Lung microvascular endothelial cell (primary cell): ENCODE measurements around the gene LRTM2. TPM values are rescaled to one million over a fixed set of nuclear protein-coding genes. Genes with fewer than 3 reads are reported as not detected.

Experiments
- DNase-seq, 2 donors: peaks; one replicate each; pipeline versions ENCODE4 v3.0.0 to v3.0.0-alpha.2; 2010; ENCODE audit warnings: low read depth in 2 of 2
- total RNA-seq: library from RNA; depleted of rRNA; stranded (reverse); fragments of >200 nt; gene quantifications from 2 replicates; pipeline ENCODE4 v1.2.1, GENCODE V29; 2014

LRTM2 gene
- total RNA-seq = not detected in 2 replicates

DNA sequence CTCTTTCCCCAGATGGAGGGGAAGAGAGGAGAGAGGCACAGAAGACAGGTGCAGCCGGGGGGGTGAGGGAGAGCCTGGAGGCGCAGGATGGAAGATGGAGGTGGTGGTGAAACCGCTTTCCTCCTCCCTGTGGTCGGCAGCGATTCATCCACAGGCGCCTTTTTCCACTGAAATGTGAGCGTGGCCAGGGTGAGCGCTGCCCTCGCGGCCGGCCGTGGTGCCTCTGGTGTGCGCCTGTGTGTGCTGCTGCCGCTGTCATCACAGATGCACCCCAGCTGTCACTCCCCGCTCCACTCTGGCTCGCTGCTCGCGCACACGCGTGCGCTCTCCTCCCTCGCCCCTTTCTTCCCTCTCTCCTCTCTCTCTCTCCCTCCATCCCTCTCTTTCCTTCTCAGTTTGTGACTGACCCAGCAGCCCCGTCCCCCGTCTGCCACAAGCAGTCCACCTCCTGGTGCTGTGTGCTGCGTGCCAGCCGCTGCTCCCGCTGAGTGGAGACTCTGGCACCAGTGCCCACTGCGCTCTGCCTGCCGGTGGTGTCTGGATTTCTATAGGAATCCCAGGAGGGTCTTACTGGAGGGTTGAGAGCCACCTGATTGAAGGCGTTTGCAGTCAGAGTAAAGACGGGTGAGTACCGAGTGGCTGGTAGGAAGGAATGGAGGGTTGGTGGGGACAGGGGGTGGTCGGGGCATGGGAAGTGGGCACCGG, at the start of gene LRTM2:
LRTM2 (plus strand) TSS at position 375 of the 705 bp plus-strand sequence. CDS start 7,584 bp downstream, outside the sequence.
- DNase-seq = no peak

DNA sequence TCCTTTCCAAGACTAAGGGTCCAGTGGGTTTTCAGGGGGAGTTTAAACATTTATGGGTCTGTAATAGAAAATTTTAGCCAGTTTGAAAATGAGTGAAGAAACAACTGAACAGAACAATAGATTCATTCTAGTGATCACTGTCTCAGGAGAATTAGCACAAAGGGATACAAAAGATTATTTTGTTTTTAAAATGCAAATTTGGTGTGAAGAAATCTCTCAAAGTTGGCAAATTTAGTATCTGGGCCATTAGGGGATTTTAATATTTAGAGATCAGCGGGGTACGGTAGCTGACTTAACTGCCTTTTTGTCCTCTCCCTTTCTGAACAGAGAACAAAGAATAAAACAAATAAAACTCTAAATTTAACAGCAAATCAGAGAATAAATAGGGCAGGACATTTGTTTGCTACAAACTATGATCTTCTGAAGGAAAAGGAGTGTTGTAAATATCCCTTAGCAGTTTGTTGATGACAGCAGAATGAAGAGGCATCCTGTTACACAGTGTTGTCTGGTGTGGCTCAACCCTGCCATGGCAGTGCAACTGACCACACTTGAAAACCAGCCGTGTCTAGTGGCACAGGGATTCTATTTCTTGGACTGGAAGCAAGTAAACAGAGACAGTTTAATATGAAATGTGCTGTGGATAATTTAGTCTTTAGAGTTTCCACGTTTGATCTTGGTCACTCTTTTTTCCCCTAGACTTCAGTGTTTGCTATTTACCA, 46.3 kb upstream of the LRTM2 start:
- no peak for DNase-seq

DNA sequence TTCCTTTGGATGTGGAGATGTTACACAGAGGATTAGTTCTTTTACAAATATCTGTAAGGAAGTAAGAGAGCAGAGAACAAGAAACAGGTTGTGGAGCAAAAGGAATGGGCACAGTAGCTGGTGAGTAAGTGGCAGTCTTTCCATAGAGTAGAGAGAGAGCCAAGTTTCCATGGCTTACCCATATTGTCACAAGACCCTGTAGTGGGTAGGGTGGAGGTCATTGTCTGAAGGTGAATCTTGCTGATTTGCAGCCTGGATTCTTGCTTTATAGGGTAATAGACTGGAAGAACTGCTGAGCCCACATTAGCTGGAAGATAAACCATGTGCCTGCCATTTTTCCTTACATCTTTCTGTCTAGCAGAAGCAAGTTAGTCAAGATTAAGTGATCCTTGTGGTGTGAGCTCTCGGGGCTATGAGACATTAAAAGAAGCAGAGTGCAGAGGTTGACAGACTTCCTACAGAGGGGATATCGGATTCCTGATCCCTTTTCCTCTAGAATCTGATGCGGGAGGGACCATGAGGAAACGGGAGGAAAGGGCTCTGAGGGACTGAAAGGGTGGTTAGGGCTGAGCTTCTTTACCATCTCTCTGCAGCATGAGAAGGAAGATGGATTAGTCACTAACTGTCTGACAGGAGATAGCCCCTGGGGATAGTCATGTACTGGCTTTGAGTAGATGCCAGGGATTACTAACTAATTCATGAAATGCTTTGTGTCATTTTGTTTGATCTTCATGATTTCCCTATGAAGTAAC, 44.0 kb upstream of the LRTM2 start:
- DNase-seq = peak in 1 of 2 donors; percentile 64

DNA sequence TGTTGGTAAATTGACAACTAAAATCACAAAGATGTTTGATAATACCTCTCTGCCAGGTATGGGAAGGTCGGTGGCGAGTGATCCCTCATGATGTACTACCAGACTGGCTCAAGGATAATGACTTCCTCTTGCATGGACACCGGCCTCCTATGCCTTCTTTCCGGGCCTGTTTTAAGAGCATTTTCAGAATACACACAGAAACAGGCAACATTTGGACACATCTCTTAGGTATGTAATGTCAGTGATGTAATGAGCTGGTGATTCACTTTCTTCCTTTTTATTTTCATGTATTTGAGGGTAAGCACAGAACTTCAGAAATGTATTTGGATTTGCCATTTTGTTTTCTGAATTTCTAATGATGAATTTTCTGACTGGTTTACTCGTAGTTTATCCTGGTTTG, 42.6 kb upstream of the LRTM2 start:
- peak in 1 of 2 donors; percentile 56 for DNase-seq

DNA sequence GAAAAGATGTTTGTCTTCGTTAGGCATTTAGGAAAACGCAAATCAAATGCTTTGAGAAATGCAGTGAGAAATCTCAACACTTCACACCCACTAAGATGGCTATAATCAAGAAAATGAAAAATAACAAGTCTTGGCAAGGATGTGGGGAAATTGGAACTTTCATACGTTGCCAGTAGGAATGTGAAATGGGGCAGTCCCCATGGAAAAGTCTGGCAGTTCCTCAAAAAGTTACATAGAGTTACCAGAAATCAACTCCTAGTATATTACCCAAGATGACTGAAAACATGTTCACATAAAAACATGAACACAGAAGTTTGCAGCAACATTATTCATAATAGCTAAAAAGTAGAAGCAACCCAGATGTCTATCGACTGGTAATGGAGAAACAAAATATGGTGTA, 41.5 kb upstream of the LRTM2 start:
- DNase-seq = no peak

DNA sequence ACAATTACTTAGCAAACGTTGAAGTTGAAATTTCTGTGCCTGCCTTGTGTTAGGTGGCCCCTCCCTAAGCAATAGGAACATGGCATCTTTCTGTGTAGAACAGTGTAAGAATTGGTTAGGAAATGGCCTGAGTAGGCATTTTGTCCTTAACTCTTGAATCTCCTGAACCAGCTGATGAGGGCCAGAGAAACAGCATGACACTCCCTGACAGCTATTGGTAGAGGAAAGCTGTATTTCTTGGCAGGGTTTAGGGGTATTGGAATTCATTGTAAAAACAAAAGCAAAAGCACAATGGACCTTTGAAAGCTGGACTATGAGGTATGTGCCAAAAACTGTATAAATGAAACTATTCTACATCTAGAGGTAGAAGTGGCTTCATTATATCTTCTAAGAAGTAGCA, 40.6 kb upstream of the LRTM2 start:
- peak; percentile 70 to 77 for DNase-seq

DNA sequence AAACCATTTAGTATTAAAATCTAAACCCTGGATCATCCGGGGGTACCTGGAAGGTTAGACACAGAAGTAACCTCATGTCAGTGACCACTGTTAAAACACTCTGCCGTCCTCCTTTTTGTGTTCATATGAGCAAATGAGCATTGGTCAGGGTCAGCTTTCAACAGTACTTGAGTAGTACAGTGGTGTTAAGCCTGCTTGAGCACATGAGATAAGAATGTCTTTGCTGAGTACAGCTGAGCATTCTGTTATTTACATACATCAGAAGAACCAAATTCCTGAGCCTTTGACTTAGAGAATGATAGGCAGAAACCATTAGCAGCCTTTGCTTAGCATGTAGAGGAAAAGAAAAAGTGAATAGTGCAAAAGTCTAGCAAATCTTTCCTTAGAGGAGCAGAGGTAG, 38.6 kb upstream of the LRTM2 start:
- DNase-seq = no peak

DNA sequence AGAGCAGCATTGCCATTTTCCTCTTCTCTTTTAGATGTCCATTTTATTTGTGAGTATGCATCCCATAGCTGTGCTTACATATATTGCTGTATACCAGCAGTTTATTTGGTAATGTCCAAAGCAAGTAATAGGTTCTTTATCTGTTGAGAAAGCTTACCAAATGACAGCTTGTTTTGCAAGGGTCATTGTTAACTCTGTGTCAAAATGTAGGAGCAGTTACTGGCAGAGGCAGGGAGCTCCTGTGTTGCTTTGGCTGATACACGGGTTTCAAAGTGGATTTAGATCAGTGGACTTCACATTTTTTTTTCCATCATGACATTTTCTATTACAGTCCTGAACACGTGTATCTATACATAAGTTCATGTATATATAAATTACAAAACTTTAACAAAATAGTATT, 38.1 kb upstream of the LRTM2 start:
- DNase-seq = no peak

DNA sequence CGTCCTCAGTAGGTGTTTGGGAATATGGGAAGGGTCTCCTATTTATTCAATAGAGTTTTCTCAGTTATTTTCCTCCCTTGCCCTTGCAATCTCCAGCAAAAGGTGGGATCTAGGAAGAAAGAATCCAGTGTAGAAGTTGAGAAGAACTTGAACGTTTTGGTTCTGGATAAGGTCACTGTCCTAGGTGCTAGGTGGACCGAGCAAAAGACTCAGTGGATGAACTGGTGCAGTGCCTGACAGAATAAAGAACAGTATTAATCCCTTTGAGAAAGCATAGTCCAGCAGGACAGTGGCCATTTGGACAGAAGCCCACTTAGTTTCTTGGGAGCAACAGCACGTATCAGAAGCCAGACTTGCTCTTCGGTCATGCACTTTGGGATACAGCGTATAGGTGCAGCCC, 32.7 kb upstream of the LRTM2 start:
- no peak for DNase-seq

DNA sequence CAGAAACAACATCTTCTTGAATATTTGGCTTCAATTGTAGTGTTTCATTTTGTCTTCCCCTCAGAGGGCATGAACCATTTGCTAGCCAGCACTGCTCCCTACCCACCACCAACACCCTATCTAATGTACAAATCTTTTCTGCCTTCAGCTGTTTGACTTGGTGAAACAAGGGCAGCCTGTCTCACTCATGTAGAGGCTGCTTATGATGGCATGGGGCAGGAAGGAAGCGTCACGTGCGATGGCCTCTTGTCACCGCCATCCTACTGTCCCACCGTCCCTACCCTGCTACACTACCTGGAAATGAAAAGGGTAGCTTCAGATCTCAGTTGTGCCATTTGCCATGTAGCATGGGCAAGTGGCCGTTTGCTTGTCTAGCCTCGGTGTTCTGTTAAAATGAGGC, 29.9 kb upstream of the LRTM2 start:
- DNase-seq = no peak

DNA sequence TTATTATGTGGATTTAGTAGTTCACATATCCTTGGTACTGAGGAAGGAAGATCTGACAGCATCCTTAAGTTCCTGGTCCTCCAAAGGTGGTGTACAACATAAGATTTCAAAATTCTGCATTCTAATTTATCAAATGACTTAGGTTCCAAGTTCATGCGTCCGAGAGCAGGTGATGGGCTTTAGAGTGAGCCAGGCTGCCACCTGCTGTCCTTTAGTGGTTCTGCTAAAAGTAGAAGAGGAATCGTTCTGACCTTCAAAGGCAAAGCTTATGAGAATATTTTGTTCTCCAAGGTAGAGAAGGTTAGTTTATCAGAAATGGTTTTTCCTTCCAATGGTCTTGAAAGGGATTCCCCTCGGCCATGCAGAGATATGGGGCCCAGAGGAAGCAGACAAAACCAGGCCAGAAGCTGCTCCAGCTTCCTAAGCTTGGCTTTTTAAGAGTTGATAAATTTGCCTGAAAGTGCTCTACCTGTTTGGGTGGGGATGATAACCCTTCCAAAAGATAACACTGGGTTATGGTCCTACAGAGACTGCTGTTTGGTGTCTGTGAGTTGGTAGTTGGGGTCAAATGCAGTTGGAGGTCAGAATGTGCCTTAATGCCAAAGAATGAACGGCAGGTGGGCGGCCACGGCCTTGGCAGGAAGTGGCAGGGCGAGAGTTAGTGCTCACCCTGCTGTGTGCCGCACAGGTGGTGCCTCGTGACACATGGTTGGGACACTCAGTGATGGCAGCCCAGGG, 29.1 kb upstream of the LRTM2 start:
- DNase-seq = peak; percentile 80 to 84

DNA sequence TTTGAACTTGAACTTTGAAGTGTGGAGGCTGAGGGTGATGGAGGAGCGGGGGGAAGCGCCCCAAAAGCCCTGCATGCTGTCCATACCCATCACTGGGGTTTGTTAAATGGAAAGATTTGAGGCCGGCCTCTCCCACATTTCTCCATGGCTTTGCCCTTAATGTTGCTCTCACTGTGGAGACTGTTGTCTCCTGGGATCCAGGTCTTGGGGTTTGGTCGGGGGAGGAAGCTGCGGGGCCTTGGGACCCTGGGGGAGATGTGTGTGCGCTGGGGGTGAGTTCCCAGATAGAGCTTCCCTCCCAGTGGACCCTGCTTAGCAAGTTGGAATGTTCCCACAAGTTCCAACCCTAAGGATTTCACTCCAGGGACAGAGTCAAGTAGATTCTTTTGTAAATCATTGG, 28.0 kb upstream of the LRTM2 start:
- DNase-seq = no peak

DNA sequence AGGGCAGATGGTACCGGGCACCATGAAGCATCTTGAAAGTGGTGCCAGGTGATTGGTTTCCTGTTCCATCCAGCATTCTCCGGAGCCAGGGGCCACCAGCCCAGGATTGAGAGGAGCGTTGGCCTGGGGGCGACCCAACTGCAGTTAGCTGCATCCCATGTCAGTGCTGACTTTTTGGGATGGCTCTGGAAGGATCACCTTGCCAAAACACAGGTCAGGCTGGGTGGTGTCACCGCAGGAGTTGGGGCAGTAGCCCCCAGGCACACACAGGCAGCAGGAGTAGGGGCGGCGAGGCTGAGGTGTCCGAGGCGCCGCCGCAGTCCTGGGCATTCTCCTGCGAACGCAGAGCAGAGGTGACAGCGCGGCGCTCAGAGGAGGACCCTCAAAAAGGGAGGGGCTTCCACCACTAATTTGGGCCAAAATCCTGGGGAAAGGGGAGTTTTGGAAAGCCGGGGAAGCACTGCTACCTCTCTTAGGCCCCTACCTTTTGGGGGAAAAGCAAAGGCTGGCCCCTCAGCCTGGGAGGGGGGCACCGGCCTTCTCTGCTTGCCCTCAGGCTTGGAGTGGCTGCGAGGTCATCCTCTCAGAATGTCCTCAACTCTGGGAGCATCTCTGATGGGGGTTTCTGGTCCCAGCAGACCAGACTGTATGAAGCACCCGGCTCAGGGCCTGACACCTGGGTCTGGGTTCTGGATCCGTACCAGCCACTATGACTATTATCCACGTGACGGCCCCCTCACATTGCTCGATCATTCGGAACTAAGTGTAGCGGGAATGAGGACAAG, 26.7 kb upstream of the LRTM2 start:
- DNase-seq = no peak

DNA sequence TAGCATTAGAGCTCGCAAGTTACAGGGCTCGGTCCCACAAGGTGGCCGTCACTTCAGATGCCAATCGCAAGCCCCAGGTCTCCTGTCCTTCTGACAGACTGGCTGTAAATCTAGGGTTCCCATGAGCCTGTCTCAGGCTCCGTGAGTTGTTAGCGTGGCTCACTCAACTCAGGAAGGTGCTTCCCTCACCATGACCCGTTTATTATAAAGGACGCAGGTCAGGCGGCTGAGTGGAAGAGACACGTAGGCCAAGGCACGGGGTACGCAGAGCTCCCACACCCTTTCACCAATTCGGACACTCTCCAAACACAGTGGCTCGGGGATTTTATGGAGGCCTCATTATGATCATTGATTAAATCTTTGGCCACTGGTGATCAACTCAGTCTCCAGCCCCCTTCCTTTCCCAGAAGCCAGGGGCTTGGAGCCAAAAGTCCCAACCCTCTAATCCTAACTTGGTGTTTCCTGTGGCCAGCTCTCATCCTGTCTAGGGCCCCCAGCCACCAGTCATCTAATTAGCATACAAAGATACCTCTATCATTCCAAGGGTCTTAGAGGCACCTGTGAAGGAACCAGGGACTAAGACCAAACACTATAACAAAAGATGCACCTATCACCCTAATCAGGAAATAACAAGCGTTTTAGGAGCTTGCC, 25.8 kb upstream of the LRTM2 start:
- DNase-seq = no peak

DNA sequence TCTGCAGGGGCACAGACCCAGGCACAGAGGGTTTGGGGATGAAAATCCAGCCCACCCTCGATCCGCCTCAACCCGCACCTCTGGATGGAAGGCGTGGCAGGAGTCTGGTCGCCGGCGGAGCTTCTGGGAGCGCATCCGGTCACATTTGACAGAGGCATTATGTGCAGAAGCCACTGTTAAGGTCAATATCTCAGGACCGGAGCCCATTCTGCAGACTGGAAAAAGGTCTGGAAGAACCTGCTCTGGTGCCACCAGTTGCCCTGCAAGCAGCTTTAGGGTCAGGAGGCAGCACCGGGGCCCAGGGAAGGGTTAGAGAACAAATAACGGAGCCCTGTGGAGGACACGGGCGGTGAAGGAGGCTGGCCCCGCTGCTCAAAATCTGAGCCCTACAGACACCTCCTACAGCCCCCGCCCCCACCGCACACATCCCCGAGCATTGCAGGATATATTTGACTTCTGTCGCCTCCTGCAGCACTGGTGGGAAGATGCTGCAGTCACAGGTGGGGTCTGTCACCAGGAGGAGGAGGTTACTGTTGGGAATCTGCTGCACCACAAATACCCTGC, 25.1 kb upstream of the LRTM2 start:
- no peak for DNase-seq

DNA sequence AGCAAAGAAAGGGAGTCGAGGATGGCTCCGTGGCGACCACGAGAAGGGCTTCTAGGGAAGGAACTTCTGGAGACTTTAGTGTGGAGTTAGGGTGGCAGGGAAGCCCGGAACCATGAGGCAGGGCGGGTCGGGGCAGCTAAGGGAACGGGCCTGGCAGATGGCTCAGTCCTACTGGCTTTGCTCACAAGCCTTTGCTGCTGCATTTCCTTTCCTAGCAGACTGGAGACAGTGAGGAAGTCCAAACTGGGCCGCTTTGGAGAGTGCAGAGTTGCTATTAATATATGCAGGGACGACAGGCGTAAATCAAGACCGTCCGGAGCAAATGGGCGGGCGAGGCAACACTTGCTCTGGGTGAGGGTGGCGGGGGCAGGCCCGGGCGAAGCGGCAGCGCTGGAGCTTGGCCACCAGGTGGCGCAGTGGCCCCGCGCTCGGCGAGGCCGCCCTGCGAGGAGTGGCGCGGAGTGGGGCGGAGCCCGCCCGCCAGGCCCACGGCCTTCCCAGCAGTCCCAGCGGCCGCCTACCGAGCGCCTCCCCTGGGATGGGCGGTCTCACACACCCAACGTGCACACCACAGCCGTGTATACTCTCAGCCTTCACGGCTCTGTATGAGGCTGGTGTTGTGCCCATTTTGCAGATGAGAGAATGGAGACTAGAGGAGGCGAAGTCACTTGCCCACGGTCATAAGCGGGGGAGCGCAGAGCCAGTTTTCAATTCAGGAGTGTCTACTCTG, 24.4 kb upstream of the LRTM2 start:
- peak; percentile 93 to 94 for DNase-seq

DNA sequence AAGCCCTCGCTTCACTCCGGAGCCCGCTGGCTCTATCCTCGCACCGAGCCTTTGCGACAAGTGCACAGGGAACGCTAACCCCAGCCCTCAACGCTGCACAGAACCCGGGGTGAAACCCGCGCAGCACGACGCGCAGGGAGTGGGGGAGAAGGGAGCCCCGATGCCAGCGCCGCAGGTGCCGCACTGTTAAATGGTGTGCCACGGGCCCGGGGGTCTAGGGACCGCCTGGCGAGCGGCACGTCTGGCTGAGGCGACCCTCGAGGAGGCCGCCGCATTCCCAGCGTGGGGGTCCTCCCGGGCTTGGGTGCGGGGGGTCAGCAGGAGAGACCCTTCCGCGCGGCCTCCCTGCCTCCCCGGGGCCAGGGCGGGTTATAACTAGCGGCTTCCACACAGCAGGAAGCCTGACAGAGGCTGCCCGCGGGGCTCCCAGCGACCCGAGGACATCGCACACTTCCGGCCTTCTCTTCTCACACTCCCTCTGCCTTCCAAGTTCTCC, 23.8 kb upstream of the LRTM2 start:
- peak in 1 of 2 donors; percentile 32 for DNase-seq

DNA sequence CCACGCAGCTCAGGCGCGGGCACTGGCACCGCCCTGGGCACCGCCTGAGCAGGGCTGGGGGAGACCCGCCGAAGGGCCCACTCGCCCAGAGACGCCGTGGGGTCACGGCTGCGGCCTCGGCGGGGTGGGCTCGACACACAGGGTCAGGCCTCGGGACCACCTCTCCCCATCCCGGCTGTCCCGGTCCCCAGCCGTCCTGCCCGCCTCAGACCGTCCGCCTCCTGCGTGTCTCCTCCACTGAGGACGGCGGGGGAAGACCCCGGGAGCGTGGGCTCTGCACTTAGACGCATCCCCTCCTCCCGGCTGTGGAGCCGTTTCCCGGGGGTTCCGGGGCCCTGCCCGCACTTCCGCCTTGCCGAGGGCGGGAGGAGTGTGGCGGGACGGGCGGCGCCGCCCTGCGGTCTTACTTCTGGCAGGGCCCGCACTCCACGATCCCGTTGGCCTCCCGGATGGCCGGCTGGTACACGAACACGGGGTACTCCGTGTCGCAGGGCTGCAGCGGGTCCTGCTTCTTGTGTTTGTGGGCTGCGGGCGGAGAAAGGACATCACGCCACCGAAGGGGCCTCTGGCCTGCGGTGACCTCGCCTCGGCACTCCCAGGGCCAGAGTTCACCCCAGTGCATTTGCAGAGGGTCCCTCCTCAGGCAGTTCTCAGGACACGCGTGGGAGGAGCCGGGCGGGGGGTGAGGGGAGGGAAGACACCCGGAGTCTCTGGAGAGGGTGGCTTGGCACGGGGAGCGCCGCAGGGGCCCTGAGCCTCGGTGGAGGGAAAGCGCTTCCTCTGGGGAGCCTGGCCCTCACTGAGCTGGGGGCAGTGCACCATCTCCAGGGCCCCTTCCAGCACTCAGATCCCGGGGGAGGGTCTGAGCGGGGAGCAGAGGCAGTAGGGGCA, 23.1 kb upstream of the LRTM2 start:
- DNase-seq = no peak
